Stomach smooth muscle (tissue), 2 donors: Measurements from ENCODE around the gene NPS.

Source experiments
- H3K27ac ChIP-seq: one replicate; pipeline ENCODE4 v1.7.0; 2013; ENCODE audit warnings: mild to moderate bottlenecking, low read length, inconsistent platforms
- H3K27me3 ChIP-seq, 2 donors: one replicate each; pipeline ENCODE4 v1.7.0; 2013; ENCODE audit warnings: low read length in 2 of 2; ENCODE audit not compliant: insufficient read depth in 2 of 2, control insufficient read depth in 1 of 2
- H3K36me3 ChIP-seq, 2 donors: one replicate each; pipeline ENCODE4 v1.7.0; 2013; ENCODE audit warnings: low read length in 2 of 2; ENCODE audit not compliant: control insufficient read depth in 2 of 2, insufficient read depth in 2 of 2
- H3K4me1 ChIP-seq: one replicate; pipeline ENCODE4 v1.7.0; 2013; ENCODE audit warnings: low read length; ENCODE audit not compliant: control insufficient read depth, insufficient read depth
- H3K4me3 ChIP-seq, 2 donors: one replicate each; pipeline ENCODE4 v1.7.0; 2013; ENCODE audit warnings: low read length in 2 of 2
- H3K9ac ChIP-seq, 2 donors: one replicate each; pipeline ENCODE4 v1.7.0; 2013; ENCODE audit warnings: low read length in 2 of 2, mild to moderate bottlenecking in 1 of 2
- H3K9me3 ChIP-seq, 2 donors: one replicate each; pipeline ENCODE4 v1.7.0; 2013; ENCODE audit warnings: low read length in 2 of 2; ENCODE audit not compliant: control insufficient read depth in 2 of 2
- donor health status: healthy.
- donor health status: Pancreatic carcinoma.

The NPS gene

GRCh38 chr10:127532193-127532592 lies 16.9 kb upstream of the NPS start:
- Histone ChIP-seq H3K9me3 (no peaks in the 10 kb centered on the region), H3K4me3 (no peak overlapping the region), H3K27ac (no peak overlapping the region), H3K4me1 (peaks cover 4% of the 10 kb centered on the region), H3K27me3 (no peaks in the 10 kb centered on the region), H3K9ac (no peak overlapping the region), H3K36me3 (no peaks in the 10 kb centered on the region)

- Histone ChIP-seq H3K4me1 (peaks cover 4% of the 10 kb centered on the region), H3K9ac (no peak overlapping the region), H3K4me3 (no peak overlapping the region), H3K27me3 (no peaks in the 10 kb centered on the region), H3K27ac (no peak overlapping the region), H3K9me3 (no peaks in the 10 kb centered on the region), H3K36me3 (no peaks in the 10 kb centered on the region)
These were observed 16.4 kb upstream of the NPS start for GRCh38 chr10:127532659-127533058.

GRCh38 chr10:127534074-127534473 lies 15.0 kb upstream of the NPS start:
- H3K4me3 ChIP-seq, result no peak overlapping the region
- H3K27ac ChIP-seq, result no peak overlapping the region
- H3K27me3 ChIP-seq, result no peaks in the 10 kb centered on the region
- no peak overlapping the region for H3K9ac ChIP-seq
- no peaks in the 10 kb centered on the region for H3K9me3 ChIP-seq
- peaks cover 4% of the 10 kb centered on the region for H3K4me1 ChIP-seq
- H3K36me3 ChIP-seq, result no peaks in the 10 kb centered on the region

GRCh38 chr10:127534496-127534895 lies 14.6 kb upstream of the NPS start:
- H3K4me1 ChIP-seq, result peaks cover 4% of the 10 kb centered on the region
- no peak overlapping the region for H3K9ac ChIP-seq
- no peaks in the 10 kb centered on the region for H3K27me3 ChIP-seq
- H3K9me3 ChIP-seq, result no peaks in the 10 kb centered on the region
- no peak overlapping the region for H3K27ac ChIP-seq
- no peaks in the 10 kb centered on the region for H3K36me3 ChIP-seq
- no peak overlapping the region for H3K4me3 ChIP-seq

- no peaks in the 10 kb centered on the region for H3K36me3 ChIP-seq
- no peak overlapping the region for H3K27ac ChIP-seq
- no peaks in the 10 kb centered on the region for H3K27me3 ChIP-seq
- no peak overlapping the region for H3K4me3 ChIP-seq
- no peak overlapping the region for H3K9ac ChIP-seq
- H3K4me1 ChIP-seq, result peaks cover 4% of the 10 kb centered on the region
- H3K9me3 ChIP-seq, result no peaks in the 10 kb centered on the region
These were observed 13.2 kb upstream of the NPS start for GRCh38 chr10:127535802-127536515.

- H3K4me1 ChIP-seq, result peaks cover 4% of the 10 kb centered on the region
- H3K4me3 ChIP-seq, result no peak overlapping the region
- no peaks in the 10 kb centered on the region for H3K36me3 ChIP-seq
- no peak overlapping the region for H3K27ac ChIP-seq
- no peaks in the 10 kb centered on the region for H3K27me3 ChIP-seq
- H3K9me3 ChIP-seq, result no peaks in the 10 kb centered on the region
- H3K9ac ChIP-seq, result no peak overlapping the region
These were observed 11.9 kb upstream of the NPS start for GRCh38 chr10:127536972-127537760.

GRCh38 chr10:127537924-127538323 lies 11.2 kb upstream of the NPS start:
- Histone ChIP-seq H3K27me3 (no peaks in the 10 kb centered on the region), H3K27ac (no peak overlapping the region), H3K4me3 (no peak overlapping the region), H3K9ac (no peak overlapping the region), H3K9me3 (no peaks in the 10 kb centered on the region), H3K36me3 (no peaks in the 10 kb centered on the region), H3K4me1 (peaks cover 4% of the 10 kb centered on the region)

- no peak overlapping the region for H3K4me3 ChIP-seq
- no peaks in the 10 kb centered on the region for H3K4me1 ChIP-seq
- peaks cover 0 to 2% of the 10 kb centered on the region in 2 donors for H3K27me3 ChIP-seq
- H3K9me3 ChIP-seq, result peaks cover 3 to 7% of the 10 kb centered on the region in 2 donors
- no peaks in the 10 kb centered on the region for H3K36me3 ChIP-seq
- H3K27ac ChIP-seq, result no peak overlapping the region
- no peak overlapping the region for H3K9ac ChIP-seq
These were observed 1.1 kb upstream of the NPS start for GRCh38 chr10:127548022-127548421.

- no peak overlapping the region for H3K27ac ChIP-seq
- H3K9me3 ChIP-seq, result peaks cover 0 to 2% of the 10 kb centered on the region in 2 donors
- no peaks in the 10 kb centered on the region for H3K27me3 ChIP-seq
- H3K4me3 ChIP-seq, result no peak overlapping the region
- no peaks in the 10 kb centered on the region for H3K36me3 ChIP-seq
- H3K9ac ChIP-seq, result no peak overlapping the region
- no peaks in the 10 kb centered on the region for H3K4me1 ChIP-seq
These were observed 1.8 kb downstream of the NPS start for GRCh38 chr10:127550861-127551260.

- no peaks in the 10 kb centered on the region for H3K4me1 ChIP-seq
- no peak overlapping the region for H3K9ac ChIP-seq
- no peaks in the 10 kb centered on the region for H3K27me3 ChIP-seq
- H3K9me3 ChIP-seq, result no peaks in the 10 kb centered on the region
- no peak overlapping the region for H3K27ac ChIP-seq
- H3K36me3 ChIP-seq, result no peaks in the 10 kb centered on the region
- no peak overlapping the region for H3K4me3 ChIP-seq
These were observed 3.3 kb downstream of the NPS start for GRCh38 chr10:127552446-127552845.

GRCh38 chr10:127553417-127553816 lies 4.3 kb downstream of the NPS start:
- no peak overlapping the region for H3K9ac ChIP-seq

More at GRCh38 chr10:127553417-127553816, 4.3 kb downstream of the NPS start:
- Histone ChIP-seq H3K27me3 (no peaks in the 10 kb centered on the region), H3K4me3 (no peak overlapping the region), H3K36me3 (no peaks in the 10 kb centered on the region), H3K9me3 (no peaks in the 10 kb centered on the region), H3K27ac (no peak overlapping the region), H3K4me1 (no peaks in the 10 kb centered on the region)
